ENCODE measurements around the gene MAPK12. TPM values are rescaled to one million over a fixed set of nuclear protein-coding genes. Genes with fewer than 3 reads are reported as not detected.

The MAPK12 gene
- total RNA-seq, 1 donor from 2014 or later, result 17.8 TPM

DNA sequence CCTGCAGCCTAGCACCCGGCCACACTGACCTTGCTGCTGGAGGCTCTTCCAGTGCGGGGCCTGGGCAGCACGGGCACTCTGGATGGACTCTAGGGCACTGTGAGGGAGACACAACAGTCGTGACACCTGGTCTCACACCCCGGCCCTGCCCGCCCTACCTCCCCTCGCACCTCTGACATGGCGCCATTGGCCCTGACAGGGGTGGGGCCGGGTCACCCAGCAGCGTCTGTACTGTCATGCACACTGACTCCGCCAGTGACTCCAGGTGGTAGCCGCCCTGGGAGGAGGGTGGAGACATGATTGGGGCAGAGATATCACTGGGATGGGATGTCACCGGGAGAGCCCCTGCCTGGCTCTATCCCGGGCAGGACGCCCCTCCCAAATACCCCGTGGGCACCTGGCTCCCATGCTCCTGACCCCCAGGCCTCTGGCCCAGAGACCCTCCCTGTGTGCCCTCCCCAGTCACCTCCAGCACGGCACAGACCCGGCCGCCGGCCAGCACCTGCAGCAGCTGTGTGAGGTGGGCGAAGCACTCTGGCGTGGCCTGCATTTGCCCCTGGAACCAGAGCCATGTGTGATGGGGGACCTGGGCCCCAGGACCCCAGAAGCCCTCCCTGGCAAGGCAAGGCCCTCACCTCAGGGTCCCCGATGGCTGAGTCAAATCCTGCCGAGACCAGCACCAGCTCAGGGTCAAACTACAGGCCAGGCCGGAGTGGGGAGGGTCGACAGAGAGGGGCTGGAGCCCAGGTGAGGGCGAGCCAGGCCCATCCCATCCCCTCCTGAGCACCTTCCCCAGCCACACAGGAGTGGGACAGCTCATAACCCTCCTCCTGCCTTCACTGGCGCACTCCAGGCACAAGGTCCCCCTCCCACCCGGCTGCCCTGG lies 13.0 kb downstream of the MAPK12 start:
- intact Hi-C loops (cut with DNase I), result loop anchor here (10.0 kb wide), 1 partner anchor 256 kb away; the partner anchor contains the start of genes LMF2 and NCAPH2
- DNase-seq (ENCODE audit: low spot score), result no peak

DNA sequence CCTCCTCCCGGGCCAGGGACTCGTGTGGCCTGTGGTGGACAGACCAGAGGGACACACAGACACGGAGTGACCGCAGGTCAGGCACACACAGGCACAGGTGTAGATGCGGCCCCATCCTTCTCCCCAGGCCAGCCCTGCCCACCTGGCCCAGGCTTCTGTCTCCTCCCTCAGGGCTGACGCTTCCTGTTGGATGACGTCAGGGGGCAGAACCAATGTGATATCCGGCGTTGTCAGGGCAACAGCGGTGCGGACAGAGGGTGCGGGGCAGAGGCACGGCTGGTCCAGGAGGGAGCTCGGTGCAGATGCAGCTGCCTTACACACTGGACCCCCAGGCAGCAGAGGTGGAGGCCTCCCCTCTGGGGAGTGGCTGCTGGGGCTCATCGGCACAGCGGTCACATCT lies 13.7 kb downstream of the MAPK12 start:
- ATAC-seq, result no peak
- DNase-seq (ENCODE audit: low spot score), result no peak

More for the DNA sequence above, 13.0 kb downstream of the MAPK12 start:
- no peak for ATAC-seq

DNA sequence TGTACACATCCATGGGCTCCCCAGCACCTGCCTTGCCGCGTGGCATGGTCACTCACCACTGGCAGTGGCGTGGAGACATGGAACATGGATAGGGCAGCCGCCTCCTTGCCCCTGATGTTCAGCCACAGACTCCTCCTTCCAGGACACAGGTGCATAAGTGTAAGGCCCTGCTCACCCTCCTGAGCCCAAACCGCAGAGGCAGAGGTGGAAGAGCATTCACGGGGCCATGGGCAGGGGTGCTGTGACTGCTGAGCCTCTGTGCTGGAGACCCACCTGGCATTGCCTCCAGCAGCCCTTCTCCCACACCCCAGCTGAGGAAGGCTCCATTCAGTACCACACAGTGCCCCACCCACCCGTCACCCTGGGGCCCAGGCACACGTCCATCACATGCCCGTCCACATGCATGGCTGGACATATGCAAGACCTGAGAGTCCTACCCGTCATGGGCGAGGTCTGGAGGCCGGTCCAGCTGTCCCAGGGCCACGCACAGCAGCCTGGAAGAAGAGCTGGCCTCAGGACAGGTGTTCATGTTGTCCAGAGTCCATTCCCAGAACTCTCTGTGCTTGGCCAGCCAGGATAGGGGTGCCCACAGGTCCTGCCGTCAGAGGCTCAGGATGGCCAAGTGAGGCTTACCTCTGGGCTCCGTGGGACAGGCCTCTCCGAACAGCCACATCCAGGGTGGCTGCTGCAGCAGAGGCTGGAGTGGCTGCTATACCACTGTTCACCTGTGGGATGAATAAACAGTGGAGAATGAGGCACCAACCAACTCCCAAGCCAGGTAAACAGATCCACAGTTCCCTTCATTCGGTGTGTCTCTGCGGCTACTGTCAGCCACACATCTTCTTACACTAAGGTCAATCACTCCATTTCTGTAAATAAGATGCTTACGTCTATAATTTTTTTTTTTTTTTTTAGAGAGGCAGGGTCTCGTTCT lies 15.0 kb downstream of the MAPK12 start:
- intact Hi-C loops (cut with DNase I), result loop anchor here (10.0 kb wide), 1 partner anchor 258 kb away; the partner anchor contains the start of genes LMF2 and NCAPH2
- no peak for ATAC-seq
- DNase-seq (ENCODE audit: low spot score), result no peak

More for the DNA sequence above, 13.7 kb downstream of the MAPK12 start:
- intact Hi-C loops (cut with DNase I), result loop anchor here (10.0 kb wide), 1 partner anchor 257 kb away; the partner anchor contains the start of genes LMF2 and NCAPH2

DNA sequence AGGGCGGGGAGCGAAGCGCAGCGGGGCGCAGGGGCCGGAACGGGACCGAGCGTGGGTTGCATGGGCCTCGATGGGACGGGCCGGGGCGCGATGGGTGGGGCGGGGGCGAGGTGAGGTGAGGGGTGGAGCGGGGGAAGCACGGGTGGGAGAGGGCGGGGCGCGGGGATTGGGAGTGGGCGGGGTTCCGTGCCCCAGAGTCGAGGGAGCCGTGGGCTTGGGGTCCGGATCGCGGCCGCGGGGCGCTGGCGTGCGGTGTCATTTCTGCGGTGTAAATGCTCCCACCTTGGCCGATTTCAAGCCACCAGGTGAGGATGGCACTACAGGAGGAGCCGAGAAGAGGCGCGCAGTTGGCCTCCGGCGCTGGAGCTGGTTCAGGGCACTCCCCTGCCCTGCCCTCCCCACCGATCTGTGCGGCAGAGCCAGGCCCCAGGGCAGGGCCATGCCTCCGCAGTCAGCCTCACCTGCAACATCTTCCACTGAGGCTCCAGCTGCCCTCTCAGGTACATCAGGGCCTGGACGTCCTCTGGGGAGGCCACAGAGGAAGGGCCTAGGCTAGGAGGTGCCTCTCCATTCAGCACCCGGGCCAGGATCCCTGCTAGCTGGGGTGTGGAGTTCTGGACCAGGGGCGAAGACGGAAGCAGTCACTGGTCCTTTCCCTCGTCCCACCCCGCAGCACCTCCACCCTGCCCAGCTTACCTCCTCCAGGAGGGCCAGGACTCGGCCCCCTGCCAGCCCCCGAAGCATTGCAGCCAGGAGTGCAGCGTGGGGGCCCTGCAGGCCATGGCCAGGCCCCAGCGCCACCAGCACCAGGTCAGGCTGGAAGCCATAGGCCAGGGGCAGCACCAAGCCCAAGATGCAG lies 16.0 kb downstream of the MAPK12 start:
- ATAC-seq (peak; percentile 4), DNase-seq (ENCODE audit: low spot score) (no peak)
- intact Hi-C loops (cut with DNase I), result loop anchor here (10.0 kb wide), 1 partner anchor 259 kb away; the partner anchor contains the start of genes LMF2 and NCAPH2

DNA sequence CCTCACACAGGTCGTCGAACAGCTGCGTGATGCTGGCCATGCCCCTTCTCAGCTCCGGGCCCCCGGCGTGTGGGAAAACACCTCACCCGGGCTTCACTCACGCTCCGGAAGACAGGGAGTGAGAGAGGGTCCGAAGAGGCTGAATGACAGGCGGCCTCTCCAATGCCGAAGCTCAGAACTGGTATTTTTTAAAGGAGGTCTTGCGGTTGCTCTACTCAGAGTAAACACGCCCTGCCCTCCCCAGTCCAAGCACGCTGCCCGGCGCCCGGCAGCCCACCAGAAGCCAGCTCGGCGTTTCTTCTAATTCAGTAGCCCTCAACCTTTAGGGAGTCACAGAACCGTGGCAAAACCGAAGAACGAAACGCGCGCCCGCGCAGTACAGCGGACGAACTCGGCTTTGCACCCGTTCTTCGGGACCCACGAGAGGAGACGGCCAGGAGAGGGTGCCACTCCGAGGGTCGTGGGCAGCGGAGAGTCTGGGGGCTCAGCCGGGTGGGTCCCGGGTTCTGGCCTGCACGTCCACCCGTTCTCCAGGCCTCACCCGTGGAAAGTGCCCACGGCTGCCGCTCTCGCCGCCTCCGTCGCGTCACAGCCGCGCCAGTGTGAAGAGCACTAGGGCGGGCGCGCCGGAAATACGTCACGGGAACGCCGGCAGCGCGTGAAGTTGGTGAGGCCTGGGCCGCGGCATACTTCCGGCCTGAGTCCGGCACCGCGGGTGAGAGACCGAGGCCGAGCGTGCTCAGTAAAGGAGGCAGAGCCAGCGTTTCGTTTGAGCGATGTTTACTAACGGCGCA lies 16.9 kb downstream of the MAPK12 start, which contains the start of gene TUBGCP6:
TUBGCP6 (minus strand) TSS at position 604 of the 794 bp plus-strand sequence; CDS start at position 40, 564 bp downstream.
- intact Hi-C loops (cut with DNase I), result loop anchor here (10.0 kb wide), 1 partner anchor 260 kb away; the partner anchor contains the start of genes LMF2 and NCAPH2
- DNase-seq (ENCODE audit: low spot score) (peak; percentile 96), ATAC-seq (peak; percentile 95)

DNA sequence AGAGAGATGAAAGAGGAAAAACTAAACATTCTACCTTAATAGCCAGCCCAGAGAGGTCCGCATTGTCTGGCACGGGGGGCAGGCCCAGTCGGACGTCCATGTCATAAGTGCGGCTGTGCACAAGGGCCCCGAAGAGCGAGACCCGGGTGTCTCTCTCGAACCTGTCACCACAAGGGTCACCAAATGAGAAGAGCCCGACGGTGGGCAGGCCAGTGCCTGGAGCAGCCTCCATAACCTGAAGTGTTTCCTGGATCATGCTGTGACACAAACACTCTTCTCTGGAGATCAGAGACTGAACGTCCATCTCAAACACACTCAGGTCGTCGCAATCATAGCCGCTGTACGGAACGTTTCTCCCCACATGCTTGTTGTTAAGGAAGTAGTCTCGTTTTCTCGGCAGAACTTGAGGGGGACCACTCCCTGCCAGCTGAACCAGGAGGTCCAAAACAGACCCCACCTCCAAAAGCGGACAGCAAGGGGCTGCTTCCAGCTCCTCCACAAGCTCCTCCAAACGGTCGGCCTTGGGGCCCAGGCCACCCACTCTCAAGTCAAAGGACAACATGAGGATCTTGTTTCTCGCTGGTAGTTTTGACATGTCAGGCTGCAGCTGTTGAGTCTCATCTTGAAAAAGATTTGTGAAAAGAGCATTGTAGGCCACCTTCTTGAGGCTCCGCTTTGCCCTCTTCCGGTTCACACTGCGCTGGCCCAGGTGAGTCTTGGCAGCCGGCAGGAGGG lies 17.6 kb downstream of the MAPK12 start:
- no peak for ATAC-seq
- no peak for DNase-seq (ENCODE audit: low spot score)

DNA sequence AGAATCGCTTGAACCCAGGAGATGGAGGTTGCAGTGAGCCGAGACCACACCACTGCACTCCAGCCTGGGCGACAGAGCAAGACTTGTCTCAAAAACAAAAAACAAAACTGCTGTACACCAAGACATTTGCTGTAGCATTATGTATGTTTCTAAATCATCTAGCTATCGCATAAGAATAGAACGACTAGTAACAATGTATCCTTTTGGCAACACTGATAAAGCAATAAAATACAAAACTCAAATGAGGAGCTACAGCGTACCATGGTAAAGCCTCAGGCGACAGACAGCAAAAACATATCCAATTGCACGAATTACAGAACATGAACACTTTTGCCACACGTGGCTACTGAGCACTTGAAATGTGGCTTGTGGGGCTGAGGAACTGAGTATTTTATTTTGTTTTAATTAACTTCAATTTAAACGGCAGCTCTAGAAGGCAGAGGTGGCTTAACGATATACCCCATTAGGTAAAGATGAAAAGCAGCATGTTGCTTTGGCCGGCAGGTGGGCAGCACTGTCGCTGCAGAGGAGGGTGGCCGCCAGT lies 19.0 kb downstream of the MAPK12 start:
- DNase-seq (ENCODE audit: low spot score) (no peak), ATAC-seq (no peak)
- intact Hi-C loops (cut with DNase I), result loop anchor here (10.0 kb wide), 1 partner anchor 262 kb away; the partner anchor contains the start of genes LMF2 and NCAPH2

More for the DNA sequence above, 17.6 kb downstream of the MAPK12 start:
- intact Hi-C loops (cut with DNase I), result loop anchor here (10.0 kb wide), 1 partner anchor 261 kb away; the partner anchor contains the start of genes LMF2 and NCAPH2

DNA sequence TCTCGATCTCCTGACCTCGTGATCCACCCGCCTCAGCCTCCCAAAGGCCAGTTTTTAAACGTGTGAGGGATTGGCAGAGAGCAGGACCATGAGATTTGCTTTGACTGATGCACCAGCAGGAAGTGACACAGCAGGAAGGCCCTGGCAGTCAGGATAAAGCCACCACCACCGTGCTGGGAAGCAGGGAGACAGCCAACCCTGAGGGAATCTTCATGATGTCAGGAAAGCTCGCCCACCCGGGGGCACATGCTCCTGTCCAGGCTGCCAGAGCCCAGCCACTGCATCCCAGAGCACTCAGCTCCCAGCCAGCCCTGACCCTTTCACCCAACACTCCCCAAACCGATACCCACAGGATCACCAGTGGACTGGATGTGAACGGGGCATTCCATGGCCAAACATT lies 22.7 kb downstream of the MAPK12 start:
- intact Hi-C loops (cut with DNase I), result no loop called here
- DNase-seq (ENCODE audit: low spot score) (no peak), ATAC-seq (no peak)

DNA sequence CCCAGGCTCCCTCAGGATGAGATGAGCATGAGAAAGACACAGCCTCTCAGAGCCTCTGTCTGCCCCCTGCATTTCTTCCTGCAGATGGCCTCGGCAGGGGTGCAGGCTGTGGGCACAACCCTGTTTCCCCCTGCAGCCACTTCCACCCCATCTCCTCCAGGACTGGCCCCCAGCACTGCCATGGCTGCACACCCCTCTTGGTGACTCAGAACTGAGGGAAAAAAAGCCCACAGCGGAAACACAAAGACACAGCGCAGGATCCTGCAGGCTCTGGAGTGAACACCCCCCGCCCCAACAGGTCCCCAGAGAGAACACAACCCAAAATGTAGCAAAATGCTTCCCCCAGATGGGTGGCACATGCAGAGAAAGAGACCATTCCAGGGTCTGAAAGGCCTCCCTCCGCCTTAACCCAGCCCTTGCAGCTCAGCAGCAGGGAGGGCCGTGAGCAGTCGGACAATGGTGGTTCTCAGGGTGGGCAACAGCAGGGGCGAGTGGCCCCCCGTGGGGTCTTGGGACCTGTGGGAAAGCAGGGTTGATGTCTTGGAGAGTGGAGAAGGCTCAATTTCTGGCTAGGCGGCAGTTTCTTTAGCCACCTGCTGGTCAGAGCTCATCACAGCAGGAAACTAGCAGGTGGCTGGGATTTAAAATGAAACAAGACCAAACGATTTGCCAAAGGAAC lies 24.6 kb downstream of the MAPK12 start:
- intact Hi-C loops (cut with DNase I), result no loop called here
- no peak for ATAC-seq
- no peak for DNase-seq (ENCODE audit: low spot score)

DNA sequence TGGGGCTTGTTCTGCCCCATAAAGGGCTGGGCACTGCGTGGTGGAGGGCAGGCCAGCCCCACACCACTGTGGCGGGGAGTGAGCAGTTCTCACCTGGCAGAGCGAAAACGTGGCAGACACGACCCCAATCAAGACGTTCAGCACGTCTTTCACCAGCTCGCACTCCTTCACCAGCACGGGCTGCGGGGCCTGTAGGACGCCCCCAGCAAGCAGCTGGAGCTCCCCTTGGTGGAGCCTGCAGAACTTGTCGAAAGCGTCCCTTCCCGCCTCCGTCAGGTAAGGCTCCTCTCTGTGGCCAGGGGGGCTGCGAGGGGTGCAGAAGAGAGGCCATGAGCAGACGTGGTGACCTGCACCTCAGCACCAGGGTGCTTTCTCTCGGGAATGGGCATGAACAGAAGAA lies 28.3 kb downstream of the MAPK12 start:
- intact Hi-C loops (cut with DNase I), result no loop called here
- DNase-seq (ENCODE audit: low spot score), result no peak
- no peak for ATAC-seq

DNA sequence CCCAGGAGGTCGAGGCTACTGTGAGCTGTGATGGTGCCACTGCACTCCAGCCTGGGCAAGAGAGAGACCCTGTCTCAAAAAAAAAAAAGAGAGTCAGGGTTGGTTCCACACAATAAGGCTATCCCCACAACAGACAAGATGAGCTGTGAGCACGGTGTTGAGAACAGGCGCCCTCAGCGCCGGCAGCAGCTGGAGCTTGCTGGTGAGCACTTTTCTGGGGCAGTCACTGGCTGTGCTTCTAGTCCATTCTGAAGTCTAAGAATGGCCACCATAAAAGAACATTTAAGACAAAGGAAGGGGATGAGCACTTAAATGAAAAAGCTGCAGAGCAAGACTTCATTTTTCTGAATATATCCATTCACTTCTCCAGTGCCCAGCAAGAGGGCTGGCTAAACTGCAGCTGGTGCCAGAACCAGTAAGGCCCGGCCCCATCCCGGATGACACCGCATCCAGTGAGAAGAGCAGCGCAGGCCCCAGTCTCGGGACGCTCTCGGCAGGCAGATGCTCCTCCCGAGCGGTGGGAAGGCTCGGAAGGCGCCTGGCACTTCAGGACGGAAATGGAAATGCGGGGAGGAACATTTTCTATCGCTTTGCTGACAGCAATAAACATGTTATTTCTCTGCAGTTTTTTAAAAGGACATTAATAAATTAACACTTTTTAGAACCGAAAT lies 28.9 kb downstream of the MAPK12 start:
- intact Hi-C loops (cut with DNase I), result no loop called here
- no peak for ATAC-seq
- no peak for DNase-seq (ENCODE audit: low spot score)

DNA sequence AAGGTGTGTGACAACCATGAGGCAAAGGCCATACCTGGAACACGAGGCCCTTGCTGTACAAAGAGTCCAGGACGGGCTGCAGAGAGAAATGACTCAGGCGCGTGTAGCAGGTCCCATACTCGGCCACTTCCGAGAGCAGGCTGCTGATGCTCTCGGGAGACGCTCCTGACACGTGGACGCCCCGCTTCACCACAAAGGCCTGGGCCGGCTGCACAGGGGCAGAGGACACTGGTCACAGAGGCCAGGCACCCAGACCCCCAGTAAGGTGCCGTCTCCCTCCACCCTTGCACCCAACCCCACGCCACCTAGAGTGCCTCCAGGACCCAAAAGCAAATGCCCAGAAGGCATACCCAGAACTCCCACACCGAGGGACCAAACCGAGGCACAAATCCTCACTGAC lies 32.1 kb downstream of the MAPK12 start:
- ATAC-seq, result no peak
- intact Hi-C loops (cut with DNase I), result no loop called here
- no peak for DNase-seq (ENCODE audit: low spot score)

DNA sequence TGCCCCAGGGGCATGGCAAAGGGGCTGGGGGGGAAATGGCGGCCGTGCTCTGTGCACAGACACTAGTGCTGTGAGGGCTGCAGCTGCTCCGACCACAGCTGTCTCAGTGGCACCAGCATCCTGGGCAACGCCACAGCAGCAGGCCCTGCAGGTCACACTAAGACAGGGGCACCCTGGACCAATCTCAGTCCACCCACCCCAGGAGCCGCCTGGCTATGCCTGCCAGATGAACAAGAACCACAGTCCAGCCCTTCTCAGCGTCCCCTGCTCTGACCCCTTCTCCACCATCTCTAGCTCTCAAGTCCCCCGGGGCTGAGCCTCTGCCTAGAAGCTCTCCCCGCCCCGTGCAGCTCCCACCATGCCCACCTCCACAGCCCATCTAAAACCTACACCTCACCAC lies 33.1 kb downstream of the MAPK12 start:
- intact Hi-C loops (cut with DNase I), result no loop called here
- no peak for ATAC-seq
- no peak for DNase-seq (ENCODE audit: low spot score)

DNA sequence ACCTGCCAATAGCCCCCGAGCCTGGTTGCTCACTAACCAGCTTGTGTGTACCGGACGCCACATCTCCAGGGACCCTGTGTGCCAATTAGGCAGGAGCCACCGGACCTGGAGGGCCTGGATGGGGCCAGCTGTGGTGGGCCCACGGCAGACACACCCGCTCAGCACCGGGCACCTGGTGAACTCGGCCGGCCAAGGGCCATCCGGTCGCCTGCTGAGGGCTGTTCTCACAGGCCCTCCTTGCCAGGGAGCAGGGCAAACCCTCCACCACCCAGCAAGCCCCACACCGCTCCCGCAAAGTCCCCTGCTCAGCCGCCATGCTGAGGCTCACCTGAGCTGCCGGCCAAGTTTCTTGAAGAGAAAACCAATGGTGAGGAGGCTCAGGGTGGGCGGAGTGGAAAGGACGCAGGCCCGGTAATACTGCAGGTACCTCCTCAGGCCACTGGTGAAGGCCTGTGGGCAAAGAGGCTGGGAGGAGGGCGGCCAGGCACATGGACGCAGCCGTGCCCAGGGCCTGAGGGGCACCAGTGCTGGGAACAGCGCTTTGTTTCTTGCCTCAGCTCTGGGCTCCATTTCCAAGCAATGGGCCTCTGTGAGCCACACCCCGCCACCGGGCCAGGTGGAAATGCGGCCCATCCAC lies 33.8 kb downstream of the MAPK12 start:
- no peak for ATAC-seq
- intact Hi-C loops (cut with DNase I), result no loop called here

DNA sequence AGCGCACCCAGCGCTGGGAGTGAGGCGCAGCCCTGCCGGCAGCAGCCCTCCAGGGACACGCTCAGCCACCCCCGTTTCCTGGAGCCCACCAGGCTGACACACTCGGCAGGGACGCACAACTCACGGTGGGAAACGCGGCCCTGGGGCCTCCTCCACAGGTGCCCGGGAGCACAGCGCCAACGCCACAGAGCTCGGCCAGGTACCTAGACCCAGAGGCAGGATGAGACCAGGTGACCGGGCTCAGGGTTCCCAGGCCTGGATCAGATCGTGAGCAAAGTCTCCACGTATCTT lies 34.7 kb downstream of the MAPK12 start:
- intact Hi-C loops (cut with DNase I), result no loop called here
- ATAC-seq (no peak), DNase-seq (ENCODE audit: low spot score) (no peak)

More for the DNA sequence above, 33.8 kb downstream of the MAPK12 start:
- no peak for DNase-seq (ENCODE audit: low spot score)
